Parathyroid adenoma (tissue), 2 donors: Measurements from ENCODE around the gene TEX101.
"Not testable (repeated sequence)": the region's sequence is repeated elsewhere in the genome, so short reads cannot be mapped to it uniquely, and the experiment has no call there.

Experiments used
- H2AFZ ChIP-seq: fragments of 300-600 bp; sonication (generic); one replicate; pipeline ENCODE4 v1.7.0; 2017; ENCODE audit warnings: antibody characterized with exemption, mild to moderate bottlenecking
- H3K27ac ChIP-seq: fragments of 300-600 bp; sonication (generic); one replicate; pipeline ENCODE4 v1.7.0; 2017
- H3K27me3 ChIP-seq: fragments of 300-600 bp; sonication (generic); one replicate; pipeline ENCODE4 v1.7.0; 2017; ENCODE audit warnings: low read length; ENCODE audit not compliant: control insufficient read depth, insufficient read depth
- H3K36me3 ChIP-seq: fragments of 300-600 bp; sonication (generic); one replicate; pipeline ENCODE4 v1.7.0; 2017; ENCODE audit warnings: low read length; ENCODE audit not compliant: control insufficient read depth, insufficient read depth
- H3K4me1 ChIP-seq: fragments of 300-600 bp; sonication (generic); one replicate; pipeline ENCODE4 v1.7.0; 2017; ENCODE audit warnings: control low read depth
- H3K4me2 ChIP-seq: fragments of 300-600 bp; sonication (generic); one replicate; pipeline ENCODE4 v1.7.0; 2017; ENCODE audit warnings: low read length
- H3K4me3 ChIP-seq: fragments of 300-600 bp; sonication (generic); one replicate; pipeline ENCODE4 v1.7.0; 2017; ENCODE audit warnings: low read depth, low read length
- H3K79me2 ChIP-seq: fragments of 300-600 bp; sonication (generic); one replicate; pipeline ENCODE4 v1.7.0; 2017; ENCODE audit warnings: control low read depth
- H3K9ac ChIP-seq: fragments of 300-600 bp; sonication (generic); one replicate; pipeline ENCODE4 v1.7.0; 2017; ENCODE audit warnings: mild to moderate bottlenecking
- H3K9me3 ChIP-seq: fragments of 300-600 bp; sonication (generic); one replicate; pipeline ENCODE4 v1.7.0; 2017; ENCODE audit warnings: low read length; ENCODE audit not compliant: control insufficient read depth
- CTCF ChIP-seq: fragments of 300-600 bp; sonication (generic); IDR thresholded peaks from one replicate; pipeline ENCODE4 v1.7.0; 2017; ENCODE audit warnings: antibody characterized with exemption, mild to moderate bottlenecking
- donor health status: primary hyperparathyroidism.

The TEX101 gene

GRCh38 chr19:43430976-43431375, 16.3 kb downstream of the TEX101 start:
- TF ChIP-seq CTCF, result no peak
- H3K27ac ChIP-seq, result no peak overlapping the region
- H2AFZ ChIP-seq, result no peak overlapping the region
- no peaks in the 10 kb centered on the region for H3K79me2 ChIP-seq
- no peaks in the 10 kb centered on the region for H3K27me3 ChIP-seq
- no peak overlapping the region for H3K4me3 ChIP-seq
- H3K4me2 ChIP-seq, result no peak overlapping the region
- no peak overlapping the region for H3K9ac ChIP-seq
- no peaks in the 10 kb centered on the region for H3K9me3 ChIP-seq
- H3K4me1 ChIP-seq, result no peaks in the 10 kb centered on the region
- H3K36me3 ChIP-seq, result no peaks in the 10 kb centered on the region

GRCh38 chr19:43433358-43433673, 18.6 kb downstream of the TEX101 start:
- H3K27me3 ChIP-seq, result no peaks in the 10 kb centered on the region
- no peaks in the 10 kb centered on the region for H3K4me1 ChIP-seq
- H3K4me2 ChIP-seq, result no peak overlapping the region
- no peaks in the 10 kb centered on the region for H3K79me2 ChIP-seq
- no peaks in the 10 kb centered on the region for H3K9me3 ChIP-seq
- no peak overlapping the region for H3K27ac ChIP-seq
- TF ChIP-seq CTCF, result no peak
- H2AFZ ChIP-seq, result no peak overlapping the region
- no peak overlapping the region for H3K9ac ChIP-seq
- H3K4me3 ChIP-seq, result no peak overlapping the region
- H3K36me3 ChIP-seq, result no peaks in the 10 kb centered on the region

- H3K79me2 ChIP-seq, result no peaks in the 10 kb centered on the region
- H3K4me3 ChIP-seq, result no peak overlapping the region
- no peak for TF ChIP-seq CTCF
- H3K27ac ChIP-seq, result no peak overlapping the region
- H2AFZ ChIP-seq, result no peak overlapping the region
- no peaks in the 10 kb centered on the region for H3K4me1 ChIP-seq
- H3K9ac ChIP-seq, result no peak overlapping the region
- H3K9me3 ChIP-seq, result no peaks in the 10 kb centered on the region
- no peaks in the 10 kb centered on the region for H3K27me3 ChIP-seq
- H3K4me2 ChIP-seq, result no peak overlapping the region
- no peaks in the 10 kb centered on the region for H3K36me3 ChIP-seq
These were observed 19.0 kb downstream of the TEX101 start for GRCh38 chr19:43433689-43434088.

GRCh38 chr19:43435775-43436174, 21.1 kb downstream of the TEX101 start:
- H3K9me3 ChIP-seq, result no peaks in the 10 kb centered on the region
- no peak overlapping the region for H3K27ac ChIP-seq
- H3K36me3 ChIP-seq, result no peaks in the 10 kb centered on the region
- no peak overlapping the region for H3K9ac ChIP-seq
- no peaks in the 10 kb centered on the region for H3K4me1 ChIP-seq
- no peak for TF ChIP-seq CTCF
- H3K4me2 ChIP-seq, result no peak overlapping the region
- H3K27me3 ChIP-seq, result no peaks in the 10 kb centered on the region
- no peaks in the 10 kb centered on the region for H3K79me2 ChIP-seq
- H2AFZ ChIP-seq, result no peak overlapping the region
- H3K4me3 ChIP-seq, result no peak overlapping the region

- not testable (repeated sequence) for H3K79me2 ChIP-seq, H3K4me3 ChIP-seq, H2AFZ ChIP-seq, H3K27me3 ChIP-seq, H3K9ac ChIP-seq, H3K27ac ChIP-seq, H3K4me1 ChIP-seq, H3K9me3 ChIP-seq, H3K36me3 ChIP-seq, H3K4me2 ChIP-seq
These were observed 22.6 kb downstream of the TEX101 start for GRCh38 chr19:43437284-43437683.
